Esophagus muscularis mucosa (tissue), 4 donors: ENCODE measurements around the gene ATP13A3. TPM values are rescaled to one million over a fixed set of nuclear protein-coding genes. Genes with fewer than 3 reads are reported as not detected.

Experiments used
- DNase-seq: peaks from one replicate; pipeline ENCODE4 v3.0.0-alpha.2; 2017; ENCODE audit errors: extremely low spot score
- H3K27ac ChIP-seq, 4 donors: fragments of 200-600 bp; sonication (generic); replicated peaks in 1 of 4; 1 replicate in 3 of 4; 2 replicates in 1 of 4; pipeline ENCODE4 v1.5.1; 2016 to 2019; ENCODE audit warnings: mild to moderate bottlenecking in 1 of 4
- H3K27me3 ChIP-seq, 4 donors: fragments of 200-600 bp; sonication (generic); one replicate each; pipeline versions ENCODE4 v1.5.1 to v1.6.0; 2016 to 2019
- H3K36me3 ChIP-seq, 4 donors: fragments of 200-600 bp; sonication (generic); one replicate each; pipeline ENCODE4 v1.5.1; 2016 to 2019
- H3K4me1 ChIP-seq, 4 donors: fragments of 200-600 bp; sonication (generic); one replicate each; pipeline ENCODE4 v1.5.1; 2016 to 2019
- H3K4me3 ChIP-seq, 4 donors: fragments of 200-600 bp; sonication (generic); 1 replicate in 2 of 4; 2 replicates in 2 of 4; pipeline ENCODE4 v1.5.1; 2016 to 2019; ENCODE audit warnings: mild to moderate bottlenecking in 4 of 4, moderate library complexity in 1 of 4
- H3K9me3 ChIP-seq, 4 donors: fragments of 200-600 bp; sonication (generic); 1 replicate in 3 of 4; 2 replicates in 1 of 4; pipeline ENCODE4 v1.5.1; 2016 to 2019
- EP300 ChIP-seq: sonication (generic); formaldehyde crosslinking; IDR thresholded peaks from one replicate; pipeline ENCODE4 v1.6.1; 2017; ENCODE audit warnings: antibody characterized with exemption
- POLR2A ChIP-seq: fragments of 450-650 bp; IDR thresholded peaks from one replicate; pipeline ENCODE4 v1.6.1; 2017; ENCODE audit warnings: antibody characterized with exemption, moderate library complexity, mild to moderate bottlenecking, low read depth
- POLR2AphosphoS5 ChIP-seq, 2 donors: sonication (generic); formaldehyde crosslinking; IDR thresholded peaks; one replicate each; pipeline ENCODE4 v1.6.1; 2017; ENCODE audit warnings: antibody characterized with exemption in 2 of 2
- WGBS: methylation state at CpG from one replicate; pipeline ENCODE4 v1.1.5; 2018; 5-methylcytosine and 5-hydroxymethylcytosine counted together
- intact Hi-C: fragments of 100-400 bp; cut with DNase I; formaldehyde crosslinking; loops from one replicate; pipeline ENCODE4 v1.15.1; 2023
- total RNA-seq, 4 donors: library from RNA; depleted of rRNA; stranded (reverse); fragments of >200 nt; gene quantifications; one replicate each; pipeline versions ENCODE4 v1.1.0 to v1.2.1, GENCODE V29; 2016
- TF ChIP-seq, protein P1 (sequence below), 3 experiments: fragments of 200-600 bp in 2 of 3; fragments of 450-650 bp in 1 of 3; sonication (generic) in 2 of 3; IDR thresholded peaks; one replicate each; pipeline ENCODE4 v1.5.1; 2017 to 2019; ENCODE audit warnings: antibody characterized with exemption in 3 of 3, mild to moderate bottlenecking in 2 of 3, moderate library complexity in 1 of 3

ATP13A3 gene
- total RNA-seq, 4 donors from 2014 or later: 74.7 to 167 (median 91.0) TPM

- no peak overlapping the region for H3K27ac ChIP-seq
- peaks cover 0 to 13% (median 6%) of the 10 kb centered on the region in 4 donors for H3K4me1 ChIP-seq
- no peak for TF ChIP-seq POLR2A
- no peak for TF ChIP-seq EP300
- TF ChIP-seq, protein P1, sequence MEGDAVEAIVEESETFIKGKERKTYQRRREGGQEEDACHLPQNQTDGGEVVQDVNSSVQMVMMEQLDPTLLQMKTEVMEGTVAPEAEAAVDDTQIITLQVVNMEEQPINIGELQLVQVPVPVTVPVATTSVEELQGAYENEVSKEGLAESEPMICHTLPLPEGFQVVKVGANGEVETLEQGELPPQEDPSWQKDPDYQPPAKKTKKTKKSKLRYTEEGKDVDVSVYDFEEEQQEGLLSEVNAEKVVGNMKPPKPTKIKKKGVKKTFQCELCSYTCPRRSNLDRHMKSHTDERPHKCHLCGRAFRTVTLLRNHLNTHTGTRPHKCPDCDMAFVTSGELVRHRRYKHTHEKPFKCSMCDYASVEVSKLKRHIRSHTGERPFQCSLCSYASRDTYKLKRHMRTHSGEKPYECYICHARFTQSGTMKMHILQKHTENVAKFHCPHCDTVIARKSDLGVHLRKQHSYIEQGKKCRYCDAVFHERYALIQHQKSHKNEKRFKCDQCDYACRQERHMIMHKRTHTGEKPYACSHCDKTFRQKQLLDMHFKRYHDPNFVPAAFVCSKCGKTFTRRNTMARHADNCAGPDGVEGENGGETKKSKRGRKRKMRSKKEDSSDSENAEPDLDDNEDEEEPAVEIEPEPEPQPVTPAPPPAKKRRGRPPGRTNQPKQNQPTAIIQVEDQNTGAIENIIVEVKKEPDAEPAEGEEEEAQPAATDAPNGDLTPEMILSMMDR (IDR thresholded peaks at IDR 0.05): no peak
- no peak for TF ChIP-seq POLR2AphosphoS5 (IDR thresholded peaks at IDR 0.05)
- no peaks in the 10 kb centered on the region for H3K9me3 ChIP-seq
- peaks cover 0 to 55% (median 0%) of the 10 kb centered on the region in 4 donors for H3K27me3 ChIP-seq
- intact Hi-C loops: no loop called here
- 91% methylated on average over 14 of the region's 14 CpGs for WGBS
- no peak overlapping the region for H3K4me3 ChIP-seq
- no peaks in the 10 kb centered on the region for H3K36me3 ChIP-seq
- no peak for DNase-seq
Measured at GRCh38 chr3:194373028-194373427, 113.8 kb downstream of the ATP13A3 start.

DNA sequence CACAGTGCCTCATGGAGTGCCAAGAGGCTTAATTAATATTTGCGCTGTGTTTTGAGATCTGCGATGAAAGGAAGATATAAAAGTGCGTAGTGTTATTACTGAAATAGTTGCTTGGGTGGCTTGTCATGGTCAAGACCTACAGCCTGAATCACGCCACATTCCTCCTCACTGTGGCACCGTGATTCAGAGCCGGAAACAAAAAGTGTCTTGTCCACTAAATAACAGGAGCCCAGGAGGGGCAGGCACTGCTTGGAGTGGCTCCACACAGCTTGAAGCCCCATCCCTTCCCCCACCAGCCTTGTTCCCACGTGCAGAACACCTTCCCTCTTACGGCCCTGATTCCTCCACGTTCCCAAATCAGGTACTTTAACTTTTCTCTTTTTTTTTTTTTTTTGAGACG lies 116.0 kb downstream of the ATP13A3 start:
- no peak for DNase-seq
- Histone ChIP-seq H3K4me1 (peaks cover 0 to 13% (median 6%) of the 10 kb centered on the region in 4 donors), H3K36me3 (no peaks in the 10 kb centered on the region), H3K4me3 (no peak overlapping the region), H3K27me3 (peaks cover 0 to 56% (median 0%) of the 10 kb centered on the region in 4 donors), H3K27ac (no peak overlapping the region), H3K9me3 (no peaks in the 10 kb centered on the region)
- WGBS: 83% methylated on average over 10 of the region's 10 CpGs
- intact Hi-C loops: no loop called here
- TF ChIP-seq POLR2A (no peak), EP300 (no peak), POLR2AphosphoS5 (IDR thresholded peaks at IDR 0.05) (no peak)
- TF ChIP-seq, protein P1 (IDR thresholded peaks at IDR 0.05): no peak

DNA sequence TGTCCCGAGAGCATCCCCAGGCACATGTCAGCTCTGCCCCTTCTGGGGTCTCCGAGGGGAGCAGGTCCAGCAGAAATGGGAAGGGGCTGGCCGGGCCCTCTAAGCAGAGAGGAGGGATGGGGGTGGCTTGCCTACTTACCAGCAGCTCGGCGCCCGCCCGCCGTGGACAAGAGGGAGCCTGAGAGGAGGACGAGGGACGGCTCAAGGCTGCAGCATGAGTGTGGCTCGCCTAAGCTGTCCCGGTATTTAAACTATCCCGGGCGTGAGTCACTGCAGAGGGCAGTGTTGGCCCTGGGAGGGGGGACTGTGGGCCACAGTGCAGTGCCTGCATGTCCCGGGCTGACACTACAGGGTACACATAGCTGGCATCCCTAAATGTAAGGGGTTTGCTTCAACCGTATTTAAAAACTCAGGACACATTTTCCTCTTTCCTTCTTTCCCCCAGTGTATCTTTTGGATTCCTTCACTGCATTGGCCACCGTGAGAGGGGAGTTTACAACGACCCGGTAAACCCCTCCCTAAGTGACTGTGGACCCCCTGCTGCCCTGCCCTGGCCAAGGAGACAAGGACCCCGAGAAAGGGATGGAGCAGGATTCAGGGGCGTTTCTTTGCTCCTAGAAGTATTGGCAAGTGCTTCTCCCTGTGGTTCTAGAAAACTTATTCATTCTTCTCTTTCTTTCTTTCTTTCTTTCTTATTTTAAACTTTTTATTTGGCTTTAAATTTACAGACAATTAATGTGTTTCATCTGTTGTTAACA lies 117.1 kb downstream of the ATP13A3 start, which contains the start of gene LRRC15:
TSS of gene LRRC15 (minus strand) at position 222 of the 758 bp plus-strand sequence. CDS start 8,700 bp downstream, outside the sequence.
- Histone ChIP-seq H3K4me3 (no peak within 1 kb of the TSS), H3K27me3 (peaks cover 0 to 46% (median 0%) of the 10 kb centered on the region in 4 donors), H3K27ac (no peak within 1 kb of the TSS), H3K4me1 (peaks cover 0 to 21% (median 11%) of the 10 kb centered on the region in 4 donors), H3K9me3 (no peaks in the 10 kb centered on the region), H3K36me3 (no peaks in the 10 kb centered on the region)
- TF ChIP-seq POLR2AphosphoS5 (IDR thresholded peaks at IDR 0.05) (no peak), POLR2A (no peak), EP300 (no peak)
- TF ChIP-seq, protein P1 (IDR thresholded peaks at IDR 0.05): no peak
- no peak for DNase-seq
- WGBS: 21% methylated on average over 17 of the region's 21 CpGs
- intact Hi-C loops: no loop called here

DNA sequence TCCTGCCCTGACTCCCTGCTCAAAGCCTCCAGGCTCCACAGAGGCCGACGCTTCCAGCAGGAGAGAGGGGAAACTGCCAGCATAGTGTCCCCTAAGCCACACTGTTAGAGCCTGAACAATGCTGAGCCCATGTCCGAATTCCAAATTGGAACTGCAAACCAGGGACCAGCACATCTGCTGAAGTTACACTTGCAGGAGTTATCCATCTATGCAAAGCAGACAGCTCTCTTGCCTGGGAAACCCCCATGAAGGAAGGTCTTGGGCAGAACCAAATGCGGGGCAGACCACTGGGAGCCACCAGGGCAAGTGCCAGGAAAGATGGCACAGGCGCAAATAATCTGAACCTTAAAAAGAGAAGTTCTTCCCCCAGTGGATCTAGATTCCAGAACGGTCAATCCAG lies 117.9 kb downstream of the ATP13A3 start:
- Histone ChIP-seq H3K9me3 (no peaks in the 10 kb centered on the region), H3K4me1 (peaks cover 3 to 26% (median 16%) of the 10 kb centered on the region in 4 donors), H3K4me3 (no peak overlapping the region), H3K27ac (no peak overlapping the region), H3K36me3 (no peaks in the 10 kb centered on the region), H3K27me3 (peaks cover 0 to 45% (median 0%) of the 10 kb centered on the region in 4 donors)
- intact Hi-C loops: no loop called here
- TF ChIP-seq, protein P1 (IDR thresholded peaks at IDR 0.05): no peak
- TF ChIP-seq POLR2A (no peak), POLR2AphosphoS5 (IDR thresholded peaks at IDR 0.05) (no peak), EP300 (no peak)
- 82% methylated on average over 6 of the region's 6 CpGs for WGBS
- DNase-seq: no peak
